Measurements from ENCODE around the gene ABCA1. TPM values are rescaled to one million over a fixed set of nuclear protein-coding genes. Genes with fewer than 3 reads are reported as not detected.
A peak's percentile ranks its signal among the peaks of the same experiment; 100 is the strongest.

Gene ABCA1
- total and polyA plus RNA-seq, 2 of the 4 experiments (the other 2 are of a cell fraction), result 5.8 to 52.2 TPM

DNA sequence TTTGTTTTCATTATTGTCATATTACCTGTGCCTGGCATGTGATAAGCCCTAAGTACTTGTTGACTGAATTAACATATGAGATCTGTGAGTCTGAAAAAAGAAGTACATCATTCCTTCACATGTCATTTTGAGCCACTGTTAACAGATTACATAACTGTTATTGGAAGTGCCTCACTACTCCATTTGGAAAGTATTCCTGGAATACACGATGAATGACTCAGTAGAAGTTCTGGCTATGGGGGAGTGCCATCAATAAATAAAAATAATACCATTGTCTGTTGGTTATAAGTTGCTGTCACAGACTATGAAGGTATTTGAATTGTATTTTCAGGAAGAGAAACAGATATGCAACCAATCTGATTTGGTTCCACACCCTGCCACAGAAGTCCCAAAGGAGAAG is 151.2 kb downstream of the ABCA1 start:
- no peak for TF ChIP-seq RCOR1 (IDR thresholded peaks at IDR 0.05; ENCODE audit: insufficient replicate concordance, low read length)
- no peak for TF ChIP-seq FOS (IDR thresholded peaks at IDR 0.05; ENCODE audit: low read depth, low read length)
- Histone ChIP-seq H3K27ac (ENCODE audit: insufficient read depth, low read length) (no peak overlapping the region), H3K14ac (replicated peaks; ENCODE audit: low read depth, low read length) (no peak overlapping the region), H3K9ac (ENCODE audit: low read depth, low read length) (no peak overlapping the region), H3K4ac (ENCODE audit: low read depth, low read length) (no peak overlapping the region), H4K20me1 (ENCODE audit: insufficient read depth, low read length) (no peaks in the 10 kb centered on the region), H2BK15ac (ENCODE audit: low read depth, low read length) (no peak overlapping the region), H2BK20ac (ENCODE audit: low read depth, low read length) (no peak overlapping the region), H3K4me1 (ENCODE audit: control insufficient read depth, insufficient read depth, low read length) (no peaks in the 10 kb centered on the region), H4K8ac (ENCODE audit: low read depth in 2 of 2, low read length in 2 of 2) (no peak overlapping the region), H3K4me3 (ENCODE audit: insufficient read depth, low read depth, low read length) (no peak overlapping the region), H2AK5ac (ENCODE audit: low read depth, low read length) (no peak overlapping the region), H4K91ac (ENCODE audit: insufficient read depth, low read depth, low read length) (no peak overlapping the region), H2AFZ (replicated peaks; ENCODE audit: low read length, poor library complexity) (no peak overlapping the region), H3K4me2 (ENCODE audit: low read depth, low read length) (no peak overlapping the region), H3K18ac (ENCODE audit: low read depth, low read length) (no peak overlapping the region), H2BK120ac (ENCODE audit: low read depth, low read length) (no peak overlapping the region), H3K23ac (ENCODE audit: low read depth, low read length) (no peak overlapping the region), H3K27me3 (ENCODE audit: control insufficient read depth, insufficient read depth, low read length) (no peaks in the 10 kb centered on the region), H3K36me3 (ENCODE audit: control insufficient read depth, insufficient read depth, low read length) (peaks cover 3% of the 10 kb centered on the region; the same call in 1 of the 2 replicates), H3K79me1 (ENCODE audit: low read depth in 1 of 2, low read length in 2 of 2) (no peaks in the 10 kb centered on the region), H3K56ac (ENCODE audit: extremely low read depth, insufficient read depth, low read length) (no peak overlapping the region), H3K9me3 (ENCODE audit: control insufficient read depth, insufficient read depth, low read length) (no peaks in the 10 kb centered on the region), H2BK5ac (ENCODE audit: low read depth, low read length, poor library complexity, severe bottlenecking) (no peak overlapping the region), H3K9me1 (ENCODE audit: insufficient read depth, low read length) (no peaks in the 10 kb centered on the region), H2AK9ac (replicated peaks; ENCODE audit: low read depth, low read length, poor library complexity) (no peak overlapping the region), H4K5ac (ENCODE audit: low read depth, low read length) (no peak overlapping the region)
- ATAC-seq (ENCODE audit: low read depth) (peak; percentile 49), DNase-seq (peak; percentile 34)
- ChIA-PET POLR2A (ENCODE audit: unreplicated experiment) (no interaction called here), CTCF (no interaction called here)
- no CpG with 5 or more reads among the region's 1 CpG for WGBS, 2 experiments (ENCODE audit: extremely low coverage in 2 of 2, insufficient read length in 1 of 2)
- dilution Hi-C loops (cut with HindIII; ENCODE audit: low sequenced_read_pairs, unreplicated experiment), result no loop called here
- intact Hi-C loops (cut with micrococcal nuclease), result no loop called here
- no TSS peak for BruUV-seq (replicated peaks)
- in situ Hi-C loops (cut with MboI; ENCODE audit: low sequenced_read_pairs), result no loop called here
